ENCODE measurements around the gene TCF25. TPM values are rescaled to one million over a fixed set of nuclear protein-coding genes. Genes with fewer than 3 reads are reported as not detected.

TCF25 gene
- total RNA-seq, 1 experiment from 2014 or later: 79.6 TPM

GRCh38 chr16:89892055-89892630 is 18.8 kb downstream of the TCF25 start:
- no peak for DNase-seq
- no peaks in the 10 kb centered on the region for H4K20me1 ChIP-seq (ENCODE audit: low read length)
- H2AFZ ChIP-seq (ENCODE audit: low read length): no peak overlapping the region
- no peaks in the 10 kb centered on the region for H3K9me3 ChIP-seq (ENCODE audit: low read length)
- peaks cover 7% of the 10 kb centered on the region; the same call in 1 of the 2 replicates for H3K36me3 ChIP-seq (ENCODE audit: low read depth, low read length)
- no TSS peak for BruUV-seq (replicated peaks)
- no peaks in the 10 kb centered on the region for H3K27me3 ChIP-seq (ENCODE audit: low read length)
- no peaks in the 10 kb centered on the region for H3K79me2 ChIP-seq (ENCODE audit: low read length)
- no peak for TF ChIP-seq EZH2phosphoT487 (IDR thresholded peaks at IDR 0.05; ENCODE audit: borderline replicate concordance, low read length)
- TF ChIP-seq EZH2 (IDR thresholded peaks at IDR 0.05; ENCODE audit: low read length, unreplicated experiment): no peak
- no peak for TF ChIP-seq CTCF (conservative IDR thresholded peaks at IDR 0.05; ENCODE audit: low read depth, low read length)
- ChIA-PET CTCF (no interaction called here), POLR2A (ENCODE audit: unreplicated experiment) (no interaction called here)
- H3K27ac ChIP-seq (ENCODE audit: low read length): no peak overlapping the region
- no peak overlapping the region for H3K4me2 ChIP-seq (ENCODE audit: low read length)
- no peaks in the 10 kb centered on the region for H3F3A ChIP-seq (ENCODE audit: low read length, unreplicated experiment)
- intact Hi-C loops (cut with micrococcal nuclease): no loop called here
- no peak for ATAC-seq
- no peak overlapping the region for H3K4me3 ChIP-seq (ENCODE audit: low read length)
- no peak overlapping the region for H3K9ac ChIP-seq (ENCODE audit: low read length)
- no peaks in the 10 kb centered on the region for H3K4me1 ChIP-seq (ENCODE audit: insufficient read depth, low read length)
- H3K9me2 ChIP-seq (replicated peaks; ENCODE audit: low read length): no peaks in the 10 kb centered on the region

- Histone ChIP-seq H3K27ac (ENCODE audit: low read length) (no peak overlapping the region), H3K4me2 (ENCODE audit: low read length) (no peak overlapping the region), H3K9me2 (replicated peaks; ENCODE audit: low read length) (no peaks in the 10 kb centered on the region), H3K79me2 (ENCODE audit: low read length) (no peaks in the 10 kb centered on the region), H3K36me3 (ENCODE audit: low read depth, low read length) (peaks cover 2% of the 10 kb centered on the region; the same call in 1 of the 2 replicates), H3F3A (ENCODE audit: low read length, unreplicated experiment) (no peaks in the 10 kb centered on the region), H3K9me3 (ENCODE audit: low read length) (no peaks in the 10 kb centered on the region), H3K27me3 (ENCODE audit: low read length) (no peaks in the 10 kb centered on the region), H2AFZ (ENCODE audit: low read length) (no peak overlapping the region), H4K20me1 (ENCODE audit: low read length) (no peaks in the 10 kb centered on the region), H3K4me1 (ENCODE audit: insufficient read depth, low read length) (no peaks in the 10 kb centered on the region), H3K4me3 (ENCODE audit: low read length) (no peak overlapping the region), H3K9ac (ENCODE audit: low read length) (no peak overlapping the region)
- CTCF ChIA-PET: no interaction called here
- DNase-seq (no peak), ATAC-seq (no peak)
- BruUV-seq (replicated peaks): no TSS peak
- POLR2A ChIA-PET (ENCODE audit: unreplicated experiment): no interaction called here
- intact Hi-C loops (cut with micrococcal nuclease): no loop called here
- TF ChIP-seq EZH2phosphoT487 (IDR thresholded peaks at IDR 0.05; ENCODE audit: borderline replicate concordance, low read length): no peak
- TF ChIP-seq CTCF (conservative IDR thresholded peaks at IDR 0.05; ENCODE audit: low read depth, low read length): no peak
- no peak for TF ChIP-seq EZH2 (IDR thresholded peaks at IDR 0.05; ENCODE audit: low read length, unreplicated experiment)
These were observed 19.2 kb downstream of the TCF25 start for GRCh38 chr16:89892635-89893034.

GRCh38 chr16:89893642-89894548 is 20.5 kb downstream of the TCF25 start:
- no TSS peak for BruUV-seq (replicated peaks)
- H3K9ac ChIP-seq (ENCODE audit: low read length): no peak overlapping the region
- POLR2A ChIA-PET (ENCODE audit: unreplicated experiment): no interaction called here
- H3K27me3 ChIP-seq (ENCODE audit: low read length): no peaks in the 10 kb centered on the region
- H4K20me1 ChIP-seq (ENCODE audit: low read length): no peaks in the 10 kb centered on the region
- no peak overlapping the region for H2AFZ ChIP-seq (ENCODE audit: low read length)
- intact Hi-C loops (cut with micrococcal nuclease): no loop called here
- peaks cover 2% of the 10 kb centered on the region; the same call in 1 of the 2 replicates for H3K36me3 ChIP-seq (ENCODE audit: low read depth, low read length)
- no peaks in the 10 kb centered on the region for H3K9me2 ChIP-seq (replicated peaks; ENCODE audit: low read length)
- TF ChIP-seq CTCF (conservative IDR thresholded peaks at IDR 0.05; ENCODE audit: low read depth, low read length) (no peak), EZH2 (IDR thresholded peaks at IDR 0.05; ENCODE audit: low read length, unreplicated experiment) (no peak), EZH2phosphoT487 (IDR thresholded peaks at IDR 0.05; ENCODE audit: borderline replicate concordance, low read length) (no peak)
- H3K27ac ChIP-seq (ENCODE audit: low read length): no peak overlapping the region
- no peak overlapping the region for H3K4me2 ChIP-seq (ENCODE audit: low read length)
- H3K9me3 ChIP-seq (ENCODE audit: low read length): no peaks in the 10 kb centered on the region
- ATAC-seq (no peak), DNase-seq (no peak)
- H3K79me2 ChIP-seq (ENCODE audit: low read length): no peaks in the 10 kb centered on the region
- no peak overlapping the region for H3K4me3 ChIP-seq (ENCODE audit: low read length)
- H3K4me1 ChIP-seq (ENCODE audit: insufficient read depth, low read length): no peaks in the 10 kb centered on the region
- CTCF ChIA-PET: no interaction called here
- H3F3A ChIP-seq (ENCODE audit: low read length, unreplicated experiment): no peaks in the 10 kb centered on the region

All from PC-3 (cell line).